ENCODE results near the gene CAPNS2.
"Not testable (repeated sequence)": the region's sequence is repeated elsewhere in the genome, so short reads cannot be mapped to it uniquely, and the experiment has no call there.

The CAPNS2 gene

DNA sequence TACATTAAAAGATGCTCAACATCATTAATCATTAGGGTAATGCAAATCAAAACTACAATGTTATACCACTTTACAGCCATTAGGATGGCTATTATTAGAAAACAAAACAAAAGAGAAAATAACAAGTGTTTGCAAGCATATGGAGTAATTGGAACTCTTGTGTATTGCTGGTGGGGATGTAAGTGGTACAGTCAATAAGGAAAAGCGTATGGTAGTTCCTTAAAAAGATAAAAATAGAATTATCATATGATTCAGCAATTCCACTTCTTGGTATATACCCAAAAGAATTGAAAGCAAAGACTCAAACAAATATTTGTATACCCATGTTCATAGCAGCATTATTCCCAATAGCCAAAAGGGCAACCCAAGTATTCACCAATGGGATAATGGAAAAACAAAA lies 1.4 kb upstream of the CAPNS2 start:
- DNase-seq (ENCODE audit: low read depth, low spot score), result no peak
- peak overlapping the region; percentile 98 for H3K27ac ChIP-seq

DNA sequence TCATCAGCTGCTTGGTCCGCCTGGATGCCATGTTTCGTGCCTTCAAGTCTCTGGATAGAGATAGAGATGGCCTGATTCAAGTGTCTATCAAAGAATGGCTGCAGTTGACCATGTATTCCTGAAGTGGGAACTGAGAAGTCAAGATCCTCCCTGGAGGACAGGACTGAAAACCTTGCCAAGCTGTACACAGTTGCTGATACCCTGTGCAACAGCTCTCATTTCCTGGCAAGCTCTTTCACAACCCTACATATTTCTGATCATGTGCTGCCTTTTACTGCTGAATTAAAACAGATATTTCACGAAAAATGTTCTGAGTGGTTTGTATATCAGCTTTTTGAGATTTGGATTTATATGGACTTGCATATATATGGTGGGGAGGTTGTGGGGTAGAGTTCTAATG lies 898 bp downstream of the CAPNS2 start:
- H3K27ac ChIP-seq, result peak overlapping the region; percentile 98
- no peak for DNase-seq (ENCODE audit: low read depth, low spot score)

DNA sequence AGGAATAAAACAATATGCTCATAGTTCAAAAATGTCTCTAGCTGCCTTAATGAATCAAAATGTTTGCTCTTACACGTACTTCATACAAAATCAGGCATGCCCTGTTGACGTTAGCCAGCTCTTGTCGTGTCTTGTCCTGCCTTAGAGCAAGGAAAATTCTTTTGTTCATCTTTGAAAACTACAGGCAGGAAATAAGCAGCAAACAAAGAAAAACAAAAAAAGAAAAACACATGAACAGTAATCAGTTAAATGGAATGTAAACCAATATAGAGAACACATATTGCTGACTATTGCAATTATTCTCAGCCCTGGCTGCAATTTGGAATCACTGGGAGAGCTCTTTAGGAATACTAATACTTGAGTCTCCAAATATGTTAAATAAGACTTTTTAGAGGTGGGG lies 1.7 kb downstream of the CAPNS2 start:
- peak overlapping the region; percentile 98 for H3K27ac ChIP-seq
- peak; percentile 92 for DNase-seq (ENCODE audit: low read depth, low spot score)

DNA sequence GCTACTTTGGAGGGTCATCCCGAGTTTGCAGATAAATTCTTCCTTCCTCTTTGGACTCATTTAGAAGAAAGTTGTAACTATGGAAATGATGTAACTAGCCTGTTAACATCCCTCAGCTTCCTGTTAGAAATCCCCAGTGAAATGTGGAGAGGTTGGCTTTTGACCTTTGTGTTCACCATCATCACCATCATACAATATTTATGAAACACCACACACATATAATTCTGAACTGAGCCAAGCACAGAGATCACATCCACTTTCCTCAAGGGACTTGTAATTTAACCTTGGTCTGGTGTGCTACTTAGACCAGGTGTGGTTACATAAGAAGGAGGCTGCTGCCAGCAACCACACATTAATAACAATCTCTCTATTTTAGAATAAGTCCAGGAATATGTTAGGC lies 2.5 kb downstream of the CAPNS2 start:
- H3K27ac ChIP-seq, result peak overlapping the region; percentile 98

DNA sequence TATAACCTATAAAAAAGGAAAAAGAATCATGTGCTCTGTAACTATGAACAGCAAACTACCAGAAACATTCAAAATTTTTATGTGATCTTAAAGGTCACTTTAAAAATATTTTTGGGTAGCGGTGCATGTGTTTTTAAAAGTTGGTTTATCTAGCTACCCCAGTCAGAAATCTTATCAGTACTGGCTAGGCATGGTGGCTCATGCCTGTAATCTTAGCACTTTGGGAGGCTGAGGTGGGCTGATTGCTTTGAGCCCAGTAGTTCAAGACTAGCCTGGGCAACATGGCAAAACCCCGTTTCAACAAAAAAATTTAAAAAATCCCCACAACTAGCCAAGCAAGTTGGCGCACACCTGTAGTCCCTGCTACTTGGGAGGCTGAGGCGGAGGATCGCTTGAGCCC lies 3.7 kb downstream of the CAPNS2 start:
- no peak for DNase-seq (ENCODE audit: low read depth, low spot score)
- no peak overlapping the region for H3K27ac ChIP-seq

More for the DNA sequence above, 2.5 kb downstream of the CAPNS2 start:
- no peak for DNase-seq (ENCODE audit: low read depth, low spot score)

DNA sequence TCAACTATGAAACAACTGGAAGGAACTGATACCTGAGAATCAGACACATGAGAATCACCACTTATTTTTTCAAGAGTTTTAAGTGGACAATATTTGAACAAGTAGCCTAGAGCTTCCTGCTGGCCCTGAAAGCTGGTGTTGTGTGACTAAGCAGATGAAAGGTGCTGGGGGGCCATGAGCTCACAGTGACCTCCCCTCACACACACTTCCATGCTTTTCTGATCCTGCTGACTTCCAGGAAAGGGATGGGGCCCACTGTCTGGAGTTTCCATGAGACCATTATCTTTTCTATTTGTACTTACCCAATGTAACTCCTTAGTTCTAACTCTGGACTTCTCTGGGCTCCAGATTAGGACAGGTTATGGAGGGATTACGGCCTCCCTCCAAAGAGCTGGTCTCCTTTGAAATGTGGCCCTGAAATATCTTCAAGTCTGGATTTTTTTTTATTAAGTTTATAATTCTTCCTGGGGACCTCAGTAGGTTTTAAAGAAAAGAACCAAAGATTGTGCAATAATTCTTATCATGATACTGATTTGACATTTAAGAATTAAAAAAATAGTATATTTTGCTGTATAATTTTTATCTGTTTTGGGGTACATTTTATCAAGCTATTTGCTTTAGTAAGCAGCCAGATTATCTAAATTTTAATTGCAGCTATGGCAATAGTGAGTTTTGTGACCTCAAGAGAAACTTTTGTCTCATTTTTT lies 4.9 kb downstream of the CAPNS2 start:
- no peak for DNase-seq (ENCODE audit: low read depth, low spot score)
- no peak overlapping the region for H3K27ac ChIP-seq

DNA sequence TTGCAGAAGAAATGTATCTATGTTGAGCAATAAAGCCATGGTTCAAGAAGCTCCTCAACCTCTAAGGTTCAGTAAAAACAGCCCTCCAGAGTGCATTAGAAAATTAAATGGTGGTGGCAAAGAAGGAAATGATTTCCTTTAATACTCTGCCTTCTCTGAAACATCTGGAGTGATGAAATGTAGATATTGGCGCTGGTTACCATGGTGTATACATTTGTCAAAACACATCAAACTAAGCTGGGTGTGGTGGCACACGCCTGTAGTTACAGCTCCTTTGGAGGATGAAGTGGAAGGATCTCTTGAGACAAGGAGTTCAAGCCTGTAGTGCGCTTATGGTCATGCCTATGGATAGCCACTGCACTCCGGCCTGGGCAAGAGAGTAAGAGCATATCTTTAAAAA lies 6.0 kb downstream of the CAPNS2 start:
- no peak overlapping the region for H3K27ac ChIP-seq
- DNase-seq (ENCODE audit: low read depth, low spot score), result no peak

DNA sequence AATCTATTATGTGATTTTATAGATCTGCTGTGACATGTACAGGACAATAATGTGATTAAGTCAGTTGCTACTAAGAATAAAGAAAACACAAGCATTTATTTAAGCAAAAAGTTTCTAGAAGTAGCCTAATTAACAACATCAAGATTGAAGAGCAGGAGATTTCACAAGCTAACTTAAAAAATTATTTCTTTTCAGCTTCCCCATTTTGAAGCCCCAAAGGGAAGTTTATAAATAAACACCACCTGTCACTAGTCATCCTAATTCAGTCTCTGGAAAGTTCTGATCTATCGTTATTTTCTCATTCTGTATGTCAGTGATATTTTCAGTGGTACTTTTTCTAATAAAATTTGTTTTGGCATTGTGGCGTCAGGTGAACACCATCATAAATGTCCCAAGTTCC lies 8.3 kb downstream of the CAPNS2 start:
- no peak for DNase-seq (ENCODE audit: low read depth, low spot score)
- no peak overlapping the region for H3K27ac ChIP-seq

DNA sequence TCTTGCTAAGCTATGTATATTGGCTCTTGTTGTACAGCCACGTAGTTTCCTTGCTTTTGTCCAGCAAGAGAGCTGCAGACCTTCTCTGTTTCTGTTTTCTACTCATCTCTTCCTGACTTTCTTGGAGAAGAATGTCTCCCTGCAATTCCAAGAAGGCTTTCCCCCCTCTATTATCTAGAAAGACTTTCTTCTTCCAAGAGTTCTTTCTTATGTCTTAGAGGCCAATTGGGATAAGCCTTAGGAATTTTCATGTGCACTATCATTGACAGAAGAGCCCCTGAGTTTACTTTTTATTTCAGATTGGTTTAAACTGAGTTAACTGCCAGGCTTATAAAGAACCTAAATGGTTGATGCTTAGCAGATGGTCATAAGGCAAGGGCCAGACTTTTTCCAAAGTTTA lies 9.0 kb downstream of the CAPNS2 start:
- no peak for DNase-seq (ENCODE audit: low read depth, low spot score)
- H3K27ac ChIP-seq, result no peak overlapping the region

DNA sequence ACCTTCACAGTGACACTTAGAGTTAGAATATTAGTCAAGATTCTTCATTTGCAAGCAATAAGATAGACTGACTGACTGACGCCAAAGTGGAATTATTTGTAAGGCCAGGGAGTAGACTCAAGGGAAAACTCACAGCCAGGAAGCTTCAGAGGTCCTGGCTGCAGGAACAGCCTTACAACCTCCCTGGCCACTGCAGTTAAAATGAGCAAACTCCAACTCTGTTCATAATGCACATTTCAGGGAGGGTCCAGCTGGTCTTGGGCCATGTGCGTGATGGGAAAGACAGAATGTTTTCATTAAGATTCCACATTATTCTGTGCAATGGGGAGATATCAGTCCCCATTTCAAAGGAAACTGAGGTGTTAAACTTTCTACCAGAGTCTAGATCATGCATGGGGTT lies 9.9 kb downstream of the CAPNS2 start:
- no peak overlapping the region for H3K27ac ChIP-seq

DNA sequence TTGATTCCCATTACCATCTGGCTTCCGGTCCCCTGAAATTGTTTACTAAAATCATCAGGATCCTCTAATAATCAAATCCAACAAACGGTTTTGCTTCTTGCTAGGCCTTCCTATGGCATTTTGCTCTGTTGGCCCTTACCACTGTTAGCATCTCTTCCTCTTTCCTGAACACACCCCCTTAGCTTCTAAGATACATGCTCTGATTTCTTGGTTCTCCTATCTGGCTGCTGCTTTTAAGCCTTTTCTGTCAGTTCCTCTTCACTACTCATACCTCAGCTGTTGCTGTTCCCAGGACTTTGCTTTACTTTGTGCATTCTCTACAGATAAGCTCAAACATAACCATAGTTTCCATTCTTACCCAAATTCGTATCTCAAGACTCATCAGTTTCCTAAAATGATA lies 11.4 kb downstream of the CAPNS2 start:
- DNase-seq (ENCODE audit: low read depth, low spot score), result no peak
- no peak overlapping the region for H3K27ac ChIP-seq

More for the DNA sequence above, 9.9 kb downstream of the CAPNS2 start:
- DNase-seq (ENCODE audit: low read depth, low spot score), result no peak

DNA sequence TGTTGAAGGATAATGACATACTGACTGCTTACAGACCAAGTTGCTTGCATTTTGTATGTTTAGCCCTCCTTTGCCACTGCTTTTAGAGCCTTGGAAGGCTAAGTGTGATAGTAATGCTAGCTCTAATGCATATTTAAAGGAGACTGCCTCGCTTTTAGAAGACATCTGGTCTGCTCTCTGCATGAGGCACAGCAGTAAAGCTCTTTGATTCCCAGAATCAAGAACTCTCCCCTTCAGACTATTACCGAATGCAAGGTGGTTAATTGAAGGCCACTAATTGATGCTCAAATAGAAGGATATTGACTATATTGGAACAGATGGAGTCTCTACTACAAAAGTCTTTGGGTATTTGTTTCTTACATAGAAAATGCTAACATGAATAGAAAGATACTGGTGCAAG lies 19.1 kb downstream of the CAPNS2 start:
- no peak overlapping the region for H3K27ac ChIP-seq
- DNase-seq (ENCODE audit: low read depth, low spot score), result no peak

DNA sequence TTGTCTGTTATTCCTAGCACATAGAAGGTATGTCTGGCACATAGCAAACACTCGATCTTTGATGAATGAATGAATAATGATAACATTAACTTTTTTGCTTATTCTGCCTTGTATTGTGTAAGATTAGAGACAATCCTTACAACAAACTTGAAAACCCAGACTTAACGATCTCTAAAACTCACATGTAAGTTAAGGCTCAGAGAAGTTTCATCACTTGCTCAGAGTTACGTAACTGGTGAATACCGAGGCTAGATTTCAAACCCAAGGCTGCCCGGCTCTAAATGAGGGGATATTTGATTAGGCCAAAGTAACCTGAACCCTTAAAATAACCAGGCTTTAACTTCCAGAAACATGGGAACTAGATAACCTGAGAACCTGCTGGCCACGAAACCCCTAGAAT lies 22.3 kb downstream of the CAPNS2 start:
- no peak overlapping the region for H3K27ac ChIP-seq
- DNase-seq (ENCODE audit: low read depth, low spot score), result no peak

DNA sequence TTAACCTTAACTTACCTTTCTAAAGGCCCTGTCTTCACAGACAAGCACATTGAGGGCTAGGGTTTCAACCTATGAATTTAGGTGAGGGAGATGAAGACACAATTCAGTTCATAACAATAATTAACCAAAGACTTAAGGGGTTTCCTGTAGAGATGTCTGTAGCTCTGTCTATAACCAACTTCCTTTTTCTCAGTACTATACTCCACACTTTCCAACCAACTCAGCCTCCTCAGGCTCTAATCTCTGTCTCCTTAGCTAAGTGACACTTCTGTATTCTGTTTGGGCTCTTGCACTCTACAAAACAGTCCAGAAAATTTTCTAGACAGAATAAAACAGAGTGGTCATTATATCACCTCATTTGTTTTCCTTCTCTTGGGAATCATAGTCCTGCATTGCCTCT lies 25.8 kb downstream of the CAPNS2 start:
- DNase-seq (ENCODE audit: low read depth, low spot score), result no peak
- no peak overlapping the region for H3K27ac ChIP-seq

DNA sequence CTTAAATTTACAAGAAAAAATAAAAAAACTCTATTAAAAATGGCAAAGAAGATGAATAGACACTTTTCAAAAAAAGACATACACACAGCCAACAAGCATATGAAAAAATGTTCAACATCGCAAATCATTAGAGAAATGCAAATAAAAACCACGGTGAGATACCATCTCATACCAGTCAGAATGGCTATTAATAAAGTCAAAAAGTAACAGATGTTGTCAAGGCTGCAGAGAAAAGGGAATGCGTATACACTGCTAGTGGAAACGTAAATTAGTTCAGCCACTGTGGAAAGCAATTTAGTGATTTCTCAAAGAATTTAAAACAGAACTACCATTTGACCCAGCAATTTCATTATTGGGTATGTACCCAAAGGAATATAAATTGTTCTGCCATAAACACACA lies 31.4 kb downstream of the CAPNS2 start:
- no peak overlapping the region for H3K27ac ChIP-seq
- DNase-seq (ENCODE audit: low read depth, low spot score), result no peak

DNA sequence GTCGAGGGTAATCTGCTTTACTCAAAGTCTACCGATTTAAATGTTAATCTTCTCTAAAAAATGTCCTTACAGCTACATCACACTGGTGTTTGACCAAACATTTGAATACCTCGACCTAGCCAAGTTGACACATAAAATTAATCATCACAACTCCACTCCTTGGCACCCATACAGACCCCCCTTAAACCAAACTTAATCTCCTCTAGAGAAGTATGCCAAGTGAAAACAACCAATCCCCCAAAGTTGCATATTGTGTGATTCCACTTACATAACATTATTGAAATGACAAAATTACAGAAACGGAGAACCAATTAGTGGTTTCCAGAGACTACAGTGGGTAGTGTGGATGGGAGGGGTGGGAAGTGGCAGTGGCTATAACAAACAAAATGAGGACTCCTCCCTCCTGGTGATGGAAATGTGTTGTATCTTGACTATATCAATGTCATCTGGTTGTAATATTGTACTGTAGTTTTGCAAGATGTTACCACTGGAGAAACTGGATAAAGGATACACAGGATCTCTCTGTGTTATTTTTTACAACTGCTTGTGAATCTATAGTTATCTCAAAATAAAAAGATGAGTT lies 39.4 kb downstream of the CAPNS2 start:
- DNase-seq (ENCODE audit: low read depth, low spot score), result no peak
- H3K27ac ChIP-seq, result no peak overlapping the region

DNA sequence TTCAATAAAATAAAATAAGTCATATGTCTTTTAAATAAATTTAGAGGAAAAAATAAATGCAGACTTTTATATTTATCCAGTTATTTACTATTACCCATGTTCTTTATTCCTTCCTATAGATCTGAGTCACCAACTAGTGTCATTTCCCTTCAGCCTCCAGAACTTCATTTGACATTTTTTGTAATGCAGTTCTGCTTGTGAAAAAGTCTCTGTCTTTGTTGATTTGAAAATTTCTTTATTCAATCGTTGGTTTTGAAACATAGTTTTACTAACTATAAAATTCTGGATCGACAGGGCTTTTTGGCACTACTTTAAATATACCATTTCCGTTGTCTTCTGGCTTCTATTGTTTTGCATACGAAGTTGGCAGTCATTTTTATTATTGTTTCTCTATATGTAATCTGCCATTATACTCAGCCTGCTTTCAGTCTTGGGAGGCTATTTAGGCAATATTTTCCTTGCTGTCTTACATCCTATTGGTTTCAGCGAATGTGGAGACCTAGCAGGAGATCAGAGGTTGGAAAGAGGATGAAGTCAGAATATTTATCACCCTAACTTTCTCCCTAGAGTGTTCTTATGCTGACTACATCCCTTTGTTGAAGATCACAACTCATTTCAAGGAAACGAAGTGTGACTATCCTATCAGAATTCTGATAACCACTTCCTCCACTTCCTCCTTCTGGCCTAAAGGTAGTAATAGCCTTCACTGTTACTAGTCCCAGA lies 47.3 kb downstream of the CAPNS2 start:
- DNase-seq (ENCODE audit: low read depth, low spot score), result no peak
- H3K27ac ChIP-seq, result no peak overlapping the region

DNA sequence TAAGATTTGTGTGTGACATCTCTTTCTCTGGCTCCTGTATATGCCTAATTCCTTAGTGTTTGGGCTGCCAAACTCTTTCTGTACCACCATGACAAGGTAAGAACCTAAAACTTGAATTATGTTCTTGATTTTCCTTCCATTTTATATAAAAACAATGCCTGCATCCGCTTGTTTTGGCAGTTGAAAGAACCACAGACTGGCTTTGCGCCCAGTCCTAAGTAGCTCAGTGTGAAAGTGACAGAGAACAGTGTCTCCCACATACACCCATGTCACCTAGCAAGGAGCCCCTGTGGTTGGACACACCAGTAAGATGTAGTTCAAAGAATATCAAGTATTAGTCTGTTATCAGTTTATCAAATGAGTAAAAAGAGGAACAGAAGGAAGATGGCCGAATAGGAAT lies 48.6 kb downstream of the CAPNS2 start:
- no peak for DNase-seq (ENCODE audit: low read depth, low spot score)
- no peak overlapping the region for H3K27ac ChIP-seq

DNA sequence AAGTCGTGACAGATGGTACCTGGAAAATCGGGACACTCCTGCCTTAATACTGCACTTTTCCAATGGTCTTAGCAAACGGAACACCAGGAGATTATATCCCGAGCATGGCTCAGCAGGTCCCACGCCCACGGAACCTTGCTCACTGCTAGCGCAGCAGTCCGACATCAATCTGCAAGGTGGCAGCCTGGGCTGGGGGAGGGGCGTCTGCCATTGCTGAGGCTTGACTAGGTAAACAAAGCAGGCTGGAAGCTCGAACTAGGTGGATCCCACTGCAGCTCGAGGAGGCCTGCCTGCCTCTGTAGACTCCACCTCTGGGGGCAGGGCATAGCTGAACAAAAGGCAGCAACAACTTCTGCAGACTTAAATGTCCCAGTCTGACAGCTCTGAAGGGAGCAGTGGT lies 49.2 kb downstream of the CAPNS2 start:
- not testable (repeated sequence) for H3K27ac ChIP-seq

More for the DNA sequence above, 49.2 kb downstream of the CAPNS2 start:
- not testable (repeated sequence) for DNase-seq (ENCODE audit: low read depth, low spot score)

All from epithelial cell of prostate (primary cell).